PC-9 (cell line): ENCODE measurements around the gene TMEM232. TPM values are rescaled to one million over a fixed set of nuclear protein-coding genes. Genes with fewer than 3 reads are reported as not detected.
"Not testable (repeated sequence)": the region's sequence is repeated elsewhere in the genome, so short reads cannot be mapped to it uniquely, and the experiment has no call there.

Experiments used
- BruUV-seq: library from RNA; stranded (reverse); fragments of 400-500 nt; replicated peaks from 2 replicates; lab custom pipeline; 2021; lab: Mats Ljungman, UMichigan
- CTCF ChIA-PET: fragments of 300-600 bp; sonication (Branson Sonifier 250); formaldehyde crosslinking; loops from one replicate; lab custom pipeline; 2022; ENCODE audit warnings: antibody characterized with exemption; lab: Charles Lee
- POLR2A ChIA-PET: fragments of 300-600 bp; sonication (Branson Sonifier 250); formaldehyde crosslinking; loops from one replicate; lab custom pipeline; 2022; ENCODE audit warnings: antibody characterized with exemption; ENCODE audit not compliant: unreplicated experiment; lab: Charles Lee
- DNase-seq, 2 experiments: peaks; one replicate each; pipeline versions ENCODE4 v3.0.0 to v3.0.0-alpha.2; 2015 to 2022; ENCODE audit warnings: mixed read lengths in 1 of 2
- H2AFZ ChIP-seq: fragments of 200-600 bp; sonication (generic); 2 replicates; pipeline ENCODE4 v1.8.1; 2017; ENCODE audit warnings: antibody characterized with exemption
- H3F3A ChIP-seq: fragments of 200-600 bp; sonication (generic); 2 replicates; pipeline ENCODE4 v1.8.1; 2017; ENCODE audit warnings: antibody characterized with exemption, mild to moderate bottlenecking, low read depth; ENCODE audit not compliant: insufficient read depth
- H3K27ac ChIP-seq: fragments of 200-600 bp; sonication (generic); 2 replicates; pipeline ENCODE4 v1.6.1; 2016; ENCODE audit warnings: mixed run types
- H3K27me3 ChIP-seq: fragments of 200-600 bp; sonication (generic); 2 replicates; pipeline ENCODE4 v1.6.1; 2016; ENCODE audit warnings: low read depth, mixed run types; ENCODE audit not compliant: insufficient read depth
- H3K36me3 ChIP-seq: fragments of 200-600 bp; sonication (generic); 2 replicates; pipeline ENCODE4 v1.6.1; 2016; ENCODE audit warnings: low read depth, mixed run types
- H3K4me1 ChIP-seq: fragments of 200-600 bp; sonication (generic); replicated peaks from 2 replicates; pipeline ENCODE4 v1.6.1; 2016; ENCODE audit warnings: mixed run types; ENCODE audit not compliant: insufficient read depth
- H3K4me2 ChIP-seq: fragments of 200-600 bp; sonication (generic); 2 replicates; pipeline ENCODE4 v1.6.1; 2017; ENCODE audit warnings: mixed run types
- H3K4me3 ChIP-seq: fragments of 200-600 bp; sonication (generic); 2 replicates; pipeline ENCODE4 v1.6.1; 2016; ENCODE audit warnings: mixed run types
- H3K79me2 ChIP-seq: fragments of 200-600 bp; sonication (generic); 2 replicates; pipeline ENCODE4 v1.6.1; 2017; ENCODE audit warnings: low read depth, mixed run types
- H3K9me2 ChIP-seq: fragments of 200-600 bp; sonication (generic); 2 replicates; pipeline ENCODE4 v1.8.1; 2017; ENCODE audit warnings: mild to moderate bottlenecking; ENCODE audit not compliant: insufficient read depth
- H3K9me3 ChIP-seq: fragments of 200-600 bp; sonication (generic); 2 replicates; pipeline ENCODE4 v1.8.1; 2016; ENCODE audit warnings: low read depth; ENCODE audit not compliant: insufficient read depth
- H4K20me1 ChIP-seq: fragments of 200-600 bp; sonication (generic); 2 replicates; pipeline ENCODE4 v1.8.1; 2017; ENCODE audit not compliant: insufficient read depth
- CTCF ChIP-seq: fragments of 200-600 bp; sonication (generic); conservative IDR thresholded peaks from 2 replicates; pipeline ENCODE4 v1.6.1; 2017; ENCODE audit warnings: mixed run types, antibody characterized with exemption, mild to moderate bottlenecking, moderate library complexity
- EZH2 ChIP-seq: fragments of 200-600 bp; sonication (generic); IDR thresholded peaks from 2 replicates; pipeline ENCODE4 v1.8.0; 2017; ENCODE audit warnings: antibody characterized with exemption, low read depth
- intact Hi-C: fragments of 100-400 bp; cut with micrococcal nuclease; formaldehyde crosslinking; loops from one replicate; pipeline ENCODE4 v1.10.0; 2022; ENCODE audit not compliant: unreplicated experiment
- total RNA-seq: library from RNA; stranded (reverse); gene quantifications from 2 replicates; pipeline ENCODE4 v1.2.3, GENCODE V29; 2021

The TMEM232 gene
- total RNA-seq, 1 experiment from 2014 or later: 0.65 TPM

GRCh38 chr5:110702704-110703103 is 23.8 kb downstream of the TMEM232 start:
- no peaks in the 10 kb centered on the region for H3K4me1 ChIP-seq
- intact Hi-C loops: no loop called here
- no peaks in the 10 kb centered on the region for H3K9me3 ChIP-seq
- TF ChIP-seq CTCF (no peak), EZH2 (no peak)
- no peaks in the 10 kb centered on the region for H3K27me3 ChIP-seq
- H3K79me2 ChIP-seq: no peaks in the 10 kb centered on the region
- CTCF ChIA-PET: no interaction called here
- POLR2A ChIA-PET: no interaction called here
- H3F3A ChIP-seq: no peaks in the 10 kb centered on the region
- no peak overlapping the region for H3K4me3 ChIP-seq
- no peaks in the 10 kb centered on the region for H4K20me1 ChIP-seq
- no peak overlapping the region for H3K27ac ChIP-seq
- BruUV-seq: no TSS peak
- H3K9me2 ChIP-seq: no peaks in the 10 kb centered on the region
- no peak for DNase-seq
- H2AFZ ChIP-seq: no peak overlapping the region
- no peaks in the 10 kb centered on the region for H3K36me3 ChIP-seq
- H3K4me2 ChIP-seq: no peak overlapping the region

- H2AFZ ChIP-seq: no peak overlapping the region
- no peaks in the 10 kb centered on the region for H4K20me1 ChIP-seq
- no peak overlapping the region for H3K27ac ChIP-seq
- H3K4me2 ChIP-seq: no peak overlapping the region
- no peaks in the 10 kb centered on the region for H3K9me2 ChIP-seq
- DNase-seq: no peak
- ChIA-PET CTCF (no interaction called here), POLR2A (no interaction called here)
- H3F3A ChIP-seq: no peaks in the 10 kb centered on the region
- H3K9me3 ChIP-seq: no peaks in the 10 kb centered on the region
- H3K4me3 ChIP-seq: no peak overlapping the region
- H3K4me1 ChIP-seq: no peaks in the 10 kb centered on the region
- intact Hi-C loops: no loop called here
- TF ChIP-seq CTCF (no peak), EZH2 (no peak)
- no TSS peak for BruUV-seq
- no peaks in the 10 kb centered on the region for H3K36me3 ChIP-seq
- H3K79me2 ChIP-seq: no peaks in the 10 kb centered on the region
- no peaks in the 10 kb centered on the region for H3K27me3 ChIP-seq
These were observed 24.2 kb downstream of the TMEM232 start for GRCh38 chr5:110702300-110702699.

GRCh38 chr5:110692669-110693068 is 33.8 kb downstream of the TMEM232 start:
- H3K4me3 ChIP-seq, POLR2A ChIA-PET, H3K27me3 ChIP-seq, H3K4me2 ChIP-seq, BruUV-seq, intact Hi-C loops, H3K4me1 ChIP-seq, H3F3A ChIP-seq, H3K27ac ChIP-seq, H2AFZ ChIP-seq, H3K79me2 ChIP-seq, H3K36me3 ChIP-seq, H3K9me3 ChIP-seq, H3K9me2 ChIP-seq, CTCF ChIA-PET, DNase-seq, H4K20me1 ChIP-seq: not testable (repeated sequence)

GRCh38 chr5:110690587-110690986 is 35.9 kb downstream of the TMEM232 start:
- H3K79me2 ChIP-seq, H4K20me1 ChIP-seq, BruUV-seq, H3K4me1 ChIP-seq, H3K27me3 ChIP-seq, CTCF ChIA-PET, H3K36me3 ChIP-seq, H2AFZ ChIP-seq, DNase-seq, H3K4me2 ChIP-seq, H3F3A ChIP-seq, H3K9me3 ChIP-seq, POLR2A ChIA-PET, H3K9me2 ChIP-seq, H3K4me3 ChIP-seq, H3K27ac ChIP-seq, intact Hi-C loops: not testable (repeated sequence)
